Measurements from ENCODE around the gene BORCS8. TPM values are rescaled to one million over a fixed set of nuclear protein-coding genes. Genes with fewer than 3 reads are reported as not detected.

BORCS8 gene
- total and polyA plus RNA-seq, 2 of the 4 experiments (the other 2 are of a cell fraction), result 16.7 to 33.9 TPM

DNA sequence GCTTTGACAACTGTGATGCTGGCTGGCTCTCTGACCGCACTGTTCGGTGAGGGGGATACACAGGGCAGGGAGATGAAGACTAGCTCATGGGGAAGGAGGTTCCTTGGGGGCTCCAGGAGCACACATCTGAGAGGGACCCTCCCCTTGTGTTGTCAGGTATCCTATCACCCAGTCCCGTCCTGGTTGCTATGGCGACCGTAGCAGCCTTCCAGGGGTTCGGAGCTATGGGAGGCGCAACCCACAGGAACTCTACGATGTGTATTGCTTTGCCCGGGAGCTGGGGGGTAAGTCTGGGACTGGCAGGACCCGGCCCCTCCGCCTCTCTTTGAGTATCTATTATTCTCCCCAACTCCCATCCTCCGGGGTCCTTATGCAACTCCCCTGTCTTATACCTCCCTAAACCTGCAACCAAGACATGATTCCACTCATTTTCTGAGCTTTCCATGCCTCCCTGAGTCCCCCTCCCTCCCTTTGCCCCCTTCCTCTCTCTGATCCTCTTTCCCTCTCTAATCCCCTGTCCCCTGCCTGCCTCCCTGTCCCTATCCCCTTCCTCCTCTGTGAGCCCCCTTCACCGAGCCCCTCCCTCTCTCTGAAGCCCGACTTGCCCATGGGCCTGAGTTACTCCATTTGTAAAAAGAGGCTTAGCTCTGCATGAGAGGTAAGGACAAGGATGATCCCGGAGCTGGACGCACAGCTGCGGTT is 32.3 kb upstream of the BORCS8 start:
- peak overlapping the region; percentile 91 for H2AFZ ChIP-seq (replicated peaks; ENCODE audit: low read length, poor library complexity)
- H3K4me2 ChIP-seq (ENCODE audit: low read depth, low read length), result no peak overlapping the region
- H3K9me1 ChIP-seq (ENCODE audit: insufficient read depth, low read length), result no peaks in the 10 kb centered on the region
- no peak overlapping the region for H3K27ac ChIP-seq (ENCODE audit: insufficient read depth, low read length)
- no peaks in the 10 kb centered on the region for H4K20me1 ChIP-seq (ENCODE audit: insufficient read depth, low read length)
- ChIA-PET CTCF (interaction anchor here (0.6 to 0.9 kb wide), 2 partner anchors 9 to 137 kb away, joined by 3 to 4 read pairs; no protein-coding TSS in a partner anchor), POLR2A (ENCODE audit: unreplicated experiment) (no interaction called here)
- H3K23ac ChIP-seq (ENCODE audit: low read depth, low read length), result no peak overlapping the region
- no peak overlapping the region for H2BK20ac ChIP-seq (ENCODE audit: low read depth, low read length)
- peaks cover 18% of the 10 kb centered on the region for H3K27me3 ChIP-seq (ENCODE audit: control insufficient read depth, insufficient read depth, low read length)
- H3K4ac ChIP-seq (ENCODE audit: low read depth, low read length), result no peak overlapping the region
- H3K9ac ChIP-seq (ENCODE audit: low read depth, low read length), result no peak overlapping the region
- H3K18ac ChIP-seq (ENCODE audit: low read depth, low read length), result no peak overlapping the region
- TF ChIP-seq BHLHE40 (IDR thresholded peaks at IDR 0.05; ENCODE audit: low read depth, low read length), result no peak
- no peak for TF ChIP-seq MAZ (IDR thresholded peaks at IDR 0.05; ENCODE audit: borderline replicate concordance, low read depth, low read length)
- no peak for TF ChIP-seq MXI1 (IDR thresholded peaks at IDR 0.05; ENCODE audit: borderline replicate concordance, low read depth, low read length)
- TF ChIP-seq NFE2L2 (IDR thresholded peaks at IDR 0.05; ENCODE audit: low read depth, low read length), result no peak
- TF ChIP-seq, protein P1, sequence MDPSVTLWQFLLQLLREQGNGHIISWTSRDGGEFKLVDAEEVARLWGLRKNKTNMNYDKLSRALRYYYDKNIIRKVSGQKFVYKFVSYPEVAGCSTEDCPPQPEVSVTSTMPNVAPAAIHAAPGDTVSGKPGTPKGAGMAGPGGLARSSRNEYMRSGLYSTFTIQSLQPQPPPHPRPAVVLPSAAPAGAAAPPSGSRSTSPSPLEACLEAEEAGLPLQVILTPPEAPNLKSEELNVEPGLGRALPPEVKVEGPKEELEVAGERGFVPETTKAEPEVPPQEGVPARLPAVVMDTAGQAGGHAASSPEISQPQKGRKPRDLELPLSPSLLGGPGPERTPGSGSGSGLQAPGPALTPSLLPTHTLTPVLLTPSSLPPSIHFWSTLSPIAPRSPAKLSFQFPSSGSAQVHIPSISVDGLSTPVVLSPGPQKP (IDR thresholded peaks at IDR 0.05; ENCODE audit: borderline replicate concordance, low read depth, low read length), result no peak
- TF ChIP-seq RAD21 (IDR thresholded peaks at IDR 0.05; ENCODE audit: low read length), result no peak
- TF ChIP-seq, protein P2, sequence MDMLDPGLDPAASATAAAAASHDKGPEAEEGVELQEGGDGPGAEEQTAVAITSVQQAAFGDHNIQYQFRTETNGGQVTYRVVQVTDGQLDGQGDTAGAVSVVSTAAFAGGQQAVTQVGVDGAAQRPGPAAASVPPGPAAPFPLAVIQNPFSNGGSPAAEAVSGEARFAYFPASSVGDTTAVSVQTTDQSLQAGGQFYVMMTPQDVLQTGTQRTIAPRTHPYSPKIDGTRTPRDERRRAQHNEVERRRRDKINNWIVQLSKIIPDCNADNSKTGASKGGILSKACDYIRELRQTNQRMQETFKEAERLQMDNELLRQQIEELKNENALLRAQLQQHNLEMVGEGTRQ (IDR thresholded peaks at IDR 0.05; ENCODE audit: low read depth, low read length), result no peak
- no peak for TF ChIP-seq FOS (IDR thresholded peaks at IDR 0.05; ENCODE audit: low read depth, low read length)
- TF ChIP-seq POLR2A (IDR thresholded peaks at IDR 0.05; ENCODE audit: low read depth, low read length), result no peak
- TF ChIP-seq MAFK (IDR thresholded peaks at IDR 0.05; ENCODE audit: low read depth, low read length), result no peak
- TF ChIP-seq SMC3 (IDR thresholded peaks at IDR 0.05; ENCODE audit: low read depth, low read length), result no peak
- 84% methylated on average over 4 of the region's 17 CpGs; no CpG with 5 or more reads in 1 of the 2 experiments for WGBS, 2 experiments (ENCODE audit: extremely low coverage in 2 of 2, insufficient read length in 1 of 2)
- in situ Hi-C loops (cut with MboI; ENCODE audit: low sequenced_read_pairs), result no loop called here
- DNase-seq (no peak), ATAC-seq (ENCODE audit: low read depth) (no peak)
- no peak overlapping the region for H2BK120ac ChIP-seq (ENCODE audit: low read depth, low read length)
- H4K8ac ChIP-seq (ENCODE audit: low read depth in 2 of 2, low read length in 2 of 2), result no peak overlapping the region
- dilution Hi-C loops (cut with HindIII; ENCODE audit: low sequenced_read_pairs, unreplicated experiment), result no loop called here
- H2AK9ac ChIP-seq (replicated peaks; ENCODE audit: low read depth, low read length, poor library complexity), result no peak overlapping the region
- no peak overlapping the region for H4K5ac ChIP-seq (ENCODE audit: low read depth, low read length)
- no peak overlapping the region for H3K4me3 ChIP-seq (ENCODE audit: insufficient read depth, low read depth, low read length)
- no peaks in the 10 kb centered on the region for H3K79me1 ChIP-seq (ENCODE audit: low read depth in 1 of 2, low read length in 2 of 2)
- BruUV-seq (replicated peaks), result no TSS peak
- H3K9me3 ChIP-seq (ENCODE audit: control insufficient read depth, insufficient read depth, low read length), result no peaks in the 10 kb centered on the region
- H3K14ac ChIP-seq (replicated peaks; ENCODE audit: low read depth, low read length), result no peak overlapping the region
- no peak overlapping the region for H2BK15ac ChIP-seq (ENCODE audit: low read depth, low read length)
- H2AK5ac ChIP-seq (ENCODE audit: low read depth, low read length), result no peak overlapping the region
- no peak overlapping the region for H3K56ac ChIP-seq (ENCODE audit: extremely low read depth, insufficient read depth, low read length)
- H2BK5ac ChIP-seq (ENCODE audit: low read depth, low read length, poor library complexity, severe bottlenecking), result no peak overlapping the region
- H3K36me3 ChIP-seq (ENCODE audit: control insufficient read depth, insufficient read depth, low read length), result no peaks in the 10 kb centered on the region
- no peaks in the 10 kb centered on the region for H3K4me1 ChIP-seq (ENCODE audit: control insufficient read depth, insufficient read depth, low read length)
- intact Hi-C loops (cut with micrococcal nuclease), result no loop called here
- H4K91ac ChIP-seq (ENCODE audit: insufficient read depth, low read depth, low read length), result no peak overlapping the region

All from IMR-90 (cell line).